Stomach (tissue), 9 donors: Measurements from ENCODE around the gene GNAO1. TPM values are rescaled to one million over a fixed set of nuclear protein-coding genes. Genes with fewer than 3 reads are reported as not detected.

Experiments used
- DNase-seq, 2 donors: peaks; one replicate each; pipeline versions ENCODE4 v3.0.0 to v3.0.0-alpha.2; 2013 to 2019
- H3K27ac ChIP-seq, 5 donors: fragments of 200-600 bp in 4 of 5; sonication (generic) in 4 of 5; one replicate each; pipeline ENCODE4 v1.5.1; 2013 to 2019; ENCODE audit warnings: mild to moderate bottlenecking in 1 of 5, moderate library complexity in 1 of 5
- H3K27me3 ChIP-seq, 3 donors: fragments of 200-600 bp; sonication (generic); one replicate each; pipeline ENCODE4 v1.5.1; 2017 to 2019; ENCODE audit warnings: mixed run types in 1 of 3
- H3K36me3 ChIP-seq, 4 donors: fragments of 200-600 bp; sonication (generic); 1 replicate in 3 of 4; 2 replicates in 1 of 4; pipeline ENCODE4 v1.5.1; 2016 to 2019
- H3K4me1 ChIP-seq, 4 donors: fragments of 200-600 bp; sonication (generic); one replicate each; pipeline ENCODE4 v1.5.1; 2016 to 2019
- H3K4me3 ChIP-seq, 4 donors: fragments of 200-600 bp; sonication (generic) in 3 of 4; one replicate each; pipeline ENCODE4 v1.5.1; 2016 to 2019; ENCODE audit warnings: mild to moderate bottlenecking in 1 of 4
- H3K9me3 ChIP-seq, 4 donors: fragments of 200-600 bp; sonication (generic); one replicate each; pipeline ENCODE4 v1.5.1; 2016 to 2019
- CTCF ChIP-seq, 7 experiments: fragments of 450-650 bp in 4 of 7; fragments of 200-600 bp in 3 of 7; sonication (generic) in 3 of 7; IDR thresholded peaks; one replicate each; pipeline ENCODE4 v1.5.1; 2016 to 2019; ENCODE audit warnings: antibody characterized with exemption in 7 of 7, control low read depth in 2 of 7, mild to moderate bottlenecking in 1 of 7
- EP300 ChIP-seq: sonication (generic); formaldehyde crosslinking; IDR thresholded peaks from one replicate; pipeline ENCODE4 v1.6.1; 2017; ENCODE audit warnings: antibody characterized with exemption
- POLR2A ChIP-seq, 4 donors: fragments of 450-650 bp; IDR thresholded peaks; one replicate each; pipeline ENCODE4 v1.6.1; 2016; ENCODE audit warnings: antibody characterized with exemption in 4 of 4, control low read depth in 2 of 4, mild to moderate bottlenecking in 1 of 4, moderate library complexity in 1 of 4
- POLR2AphosphoS5 ChIP-seq, 3 donors: sonication (generic); formaldehyde crosslinking; IDR thresholded peaks; one replicate each; pipeline ENCODE4 v1.6.1; 2016; ENCODE audit warnings: antibody characterized with exemption in 3 of 3
- WGBS, 5 donors: extraction: QIAGEN DNeasy Blood & Tissue Kit in 3 of 5; methylation state at CpG; one replicate each; pipeline versions ENCODE4 v1.1.5 to v1.1.7; 2013 to 2018; 5-methylcytosine and 5-hydroxymethylcytosine counted together
- intact Hi-C: fragments of 100-400 bp; cut with DNase I; formaldehyde crosslinking; loops from one replicate; pipeline ENCODE4 v1.15.1; 2023; ENCODE audit warnings: low total_unique reads
- polyA plus RNA-seq, 3 donors: library from polyadenylated mRNA; stranded (reverse); fragments of 200-250 nt; gene quantifications; one replicate each; pipeline ENCODE4 v1.2.3, GENCODE V29; 2013
- total RNA-seq, 5 donors: library from RNA; depleted of rRNA; stranded (reverse); fragments of >200 nt; gene quantifications; one replicate each; pipeline versions ENCODE4 v1.1.0 to v1.2.3, GENCODE V29; 2014 to 2016
- donor health status: healthy with polysubstance abuse.
- donor health status: Bipolar disorder and iron deficiency.
- donor health status: healthy.

GNAO1 gene
- total and polyA plus RNA-seq, 8 donors: 2.3 to 42.0 (median 4.7) TPM

- Histone ChIP-seq H3K4me1 (peaks cover 0 to 39% (median 16%) of the 10 kb centered on the region in 4 donors), H3K27me3 (no peaks in the 10 kb centered on the region), H3K4me3 (no peak overlapping the region), H3K9me3 (no peaks in the 10 kb centered on the region), H3K36me3 (no peaks in the 10 kb centered on the region), H3K27ac (peak overlapping the region in 2 of 5 donors; percentile 43 to 67)
- DNase-seq: peak in 1 of 2 donors; percentile 35
- intact Hi-C loops: no loop called here
- TF ChIP-seq POLR2A (IDR thresholded peaks at IDR 0.05): no peak
- WGBS, 5 donors: 54 to 66% (median 58%) methylated on average over 13 of the region's 13 CpGs
Measured at GRCh38 chr16:56246051-56246817, 54.9 kb downstream of the GNAO1 start.

- no peak for TF ChIP-seq EP300
- no peak for TF ChIP-seq CTCF (IDR thresholded peaks at IDR 0.05)
- no peak for TF ChIP-seq POLR2AphosphoS5 (IDR thresholded peaks at IDR 0.05)
- TF ChIP-seq POLR2A (IDR thresholded peaks at IDR 0.05): no peak
- peak overlapping the region in 1 of 5 donors; percentile 67 for H3K27ac ChIP-seq
- H3K9me3 ChIP-seq: no peaks in the 10 kb centered on the region
- no peak for DNase-seq
- intact Hi-C loops: no loop called here
- no peak overlapping the region for H3K4me3 ChIP-seq
- no peaks in the 10 kb centered on the region for H3K27me3 ChIP-seq
- peaks cover 0 to 37% (median 16%) of the 10 kb centered on the region in 4 donors for H3K4me1 ChIP-seq
- 92 to 99% (median 96%) methylated on average over 8 of the region's 8 CpGs for WGBS, 5 donors
- H3K36me3 ChIP-seq: no peaks in the 10 kb centered on the region
Measured at GRCh38 chr16:56247018-56247417, 55.7 kb downstream of the GNAO1 start.

GRCh38 chr16:56247808-56248207 is 56.5 kb downstream of the GNAO1 start:
- DNase-seq: no peak

GRCh38 chr16:56252835-56253234 is 61.5 kb downstream of the GNAO1 start:
- Histone ChIP-seq H3K9me3 (no peaks in the 10 kb centered on the region), H3K27me3 (no peaks in the 10 kb centered on the region), H3K4me3 (no peak overlapping the region), H3K36me3 (no peaks in the 10 kb centered on the region), H3K4me1 (peaks cover 5 to 35% (median 15%) of the 10 kb centered on the region in 4 donors), H3K27ac (peak overlapping the region in 3 of 5 donors; percentile 18 to 69 (median 30))
- intact Hi-C loops: no loop called here
- no peak for TF ChIP-seq POLR2A (IDR thresholded peaks at IDR 0.05)
- 57 to 78% (median 62%) methylated on average over 2 to 4 of the region's 4 CpGs for WGBS, 5 donors
- DNase-seq: peak in 1 of 2 donors; percentile 63

More at GRCh38 chr16:56247808-56248207, 56.5 kb downstream of the GNAO1 start:
- H3K27me3 ChIP-seq: no peaks in the 10 kb centered on the region
- no peaks in the 10 kb centered on the region for H3K9me3 ChIP-seq
- no peak overlapping the region for H3K4me3 ChIP-seq
- TF ChIP-seq POLR2AphosphoS5 (IDR thresholded peaks at IDR 0.05): no peak
- no peak for TF ChIP-seq POLR2A (IDR thresholded peaks at IDR 0.05)
- TF ChIP-seq CTCF (IDR thresholded peaks at IDR 0.05): no peak
- no peak for TF ChIP-seq EP300
- intact Hi-C loops: no loop called here
- no peaks in the 10 kb centered on the region for H3K36me3 ChIP-seq
- no peak overlapping the region for H3K27ac ChIP-seq
- peaks cover 3 to 45% (median 21%) of the 10 kb centered on the region in 4 donors for H3K4me1 ChIP-seq

GRCh38 chr16:56255904-56256303 is 64.6 kb downstream of the GNAO1 start:
- H3K27ac ChIP-seq: peak overlapping the region in 4 of 5 donors; percentile 5 to 83 (median 62)
- DNase-seq: no peak
- intact Hi-C loops: no loop called here
- no peaks in the 10 kb centered on the region for H3K36me3 ChIP-seq
- peaks cover 5 to 65% (median 21%) of the 10 kb centered on the region in 4 donors for H3K4me1 ChIP-seq
- no peak for TF ChIP-seq POLR2AphosphoS5 (IDR thresholded peaks at IDR 0.05)
- TF ChIP-seq POLR2A (IDR thresholded peaks at IDR 0.05): no peak
- no peak for TF ChIP-seq CTCF (IDR thresholded peaks at IDR 0.05)
- TF ChIP-seq EP300: no peak
- no peaks in the 10 kb centered on the region for H3K27me3 ChIP-seq
- 56 to 77% (median 62%) methylated on average over 1 of the region's 1 CpG for WGBS, 5 donors
- no peaks in the 10 kb centered on the region for H3K9me3 ChIP-seq
- no peak overlapping the region for H3K4me3 ChIP-seq
